Liver (tissue), 2 donors: ENCODE results near the gene C1orf21.

Experiments
- CTCF ChIP-seq: fragments of 150-350 bp; IDR thresholded peaks from 2 replicates; pipeline ENCODE4 v1.5.1; 2017; ENCODE audit warnings: improper control_type of control experiment, low read depth, low read length; ENCODE audit not compliant: missing input control
- MAX ChIP-seq: IDR thresholded peaks from 2 replicates; pipeline ENCODE4 v1.6.1; 2016; ENCODE audit warnings: antibody characterized with exemption
- donor health status: healthy.

GRCh38 chr1:184530226-184530625 lies 143.4 kb downstream of the C1orf21 start:
- no peak for TF ChIP-seq CTCF
- no peak for TF ChIP-seq MAX
